H1 (cell line): ENCODE measurements around the gene ESYT2. TPM values are rescaled to one million over a fixed set of nuclear protein-coding genes. Genes with fewer than 3 reads are reported as not detected.

Experiments
- BRCA1 ChIP-seq: IDR thresholded peaks from 2 replicates; pipeline ENCODE4 v1.6.1; 2012; ENCODE audit warnings: low read depth, low read length, improper control_type of control experiment
- CEBPB ChIP-seq: IDR thresholded peaks from 2 replicates; pipeline ENCODE4 v1.6.1; 2012; ENCODE audit warnings: low read depth, low read length
- FOSL1 ChIP-seq: IDR thresholded peaks from 2 replicates; pipeline ENCODE4 v1.6.1; 2011; ENCODE audit warnings: mild to moderate bottlenecking, low read depth, low read length, moderate library complexity; ENCODE audit not compliant: insufficient read depth
- JUND ChIP-seq: IDR thresholded peaks from 2 replicates; pipeline ENCODE4 v1.6.1; 2011; ENCODE audit warnings: mild to moderate bottlenecking, improper control_type of control experiment, low read length
- KDM1A ChIP-seq: fragments of 200-600, 300-600 bp; sonication (generic); IDR thresholded peaks from 2 replicates; pipeline ENCODE4 v1.7.1; 2016; ENCODE audit warnings: mild to moderate bottlenecking, low read length, borderline replicate concordance
- KDM5A ChIP-seq: fragments of 200-600 bp; IDR thresholded peaks from 2 replicates; pipeline ENCODE4 v1.7.1; 2012; ENCODE audit warnings: mild to moderate bottlenecking, low read length, inconsistent platforms, mixed read lengths
- PHF8 ChIP-seq: fragments of 200-600 bp; sonication (generic); conservative IDR thresholded peaks from 2 replicates; pipeline ENCODE4 v1.7.1; 2012; ENCODE audit warnings: low read depth, mild to moderate bottlenecking, inconsistent platforms, low read length, moderate library complexity
- POLR2A ChIP-seq, 2 experiments: IDR thresholded peaks; 1 replicate in 1 of 2; 2 replicates in 1 of 2; pipeline ENCODE4 v1.6.1; 2011; ENCODE audit warnings: low read depth in 2 of 2, low read length in 2 of 2, mild to moderate bottlenecking in 2 of 2; ENCODE audit errors: control extremely low read depth in 1 of 2
- RAD21 ChIP-seq, 2 experiments: IDR thresholded peaks in 1 of 2; conservative IDR thresholded peaks in 1 of 2; 2 replicates each; pipeline ENCODE4 v1.6.1; 2011; ENCODE audit warnings: low read depth in 2 of 2, low read length in 2 of 2, improper control_type of control experiment in 1 of 2, inconsistent platforms in 1 of 2, mild to moderate bottlenecking in 1 of 2, moderate library complexity in 1 of 2
- SIRT6 ChIP-seq: IDR thresholded peaks from one replicate; pipeline ENCODE4 v1.7.1; 2012; ENCODE audit warnings: low read length, inconsistent platforms
- TAF1 ChIP-seq: IDR thresholded peaks from 2 replicates; pipeline ENCODE4 v1.6.1; 2011; ENCODE audit warnings: mild to moderate bottlenecking, low read depth, low read length
- polyA plus RNA-seq, 7 experiments: library from polyadenylated mRNA; depleted of rRNA in 3 of 7; stranded (reverse) in 5 of 7; unstranded in 2 of 7; fragments of >200 nt in 5 of 7; fragments of 200-250 nt in 2 of 7; gene quantifications; 1 replicate in 5 of 7; 2 replicates in 1 of 7; 4 replicates in 1 of 7; pipeline versions ENCODE4 v1.2.1 to v1.2.3, GENCODE V29; 2011 to 2013; ENCODE audit warnings: missing spikeins in 2 of 7, mixed read lengths in 2 of 7
- total RNA-seq: library from RNA; stranded (reverse); fragmentation: NEBNext Ultra II Directional; extraction: Animal tissue kit (Norgen Biotek cat#: 25700); gene quantifications from 2 replicates; pipeline ENCODE4 v1.2.1, GENCODE V29; 2021

The ESYT2 gene
- total and polyA plus RNA-seq, 2 of the 8 experiments (the other 6 are each of a cell fraction or from before 2014, with no cell fraction given) = 27.0 to 37.5 TPM

GRCh38 chr7:158829342-158830210, at the start of gene ESYT2 (continued):
- peak; percentile 80; the same call in 1 of the 2 replicates for TF ChIP-seq JUND
- TF ChIP-seq FOSL1 = no peak
- TF ChIP-seq SIRT6 = no peak
- TF ChIP-seq TAF1 = peak; percentile 7; the same call in 1 of the 2 replicates
- TF ChIP-seq BRCA1 = no peak
- peak; percentile 86 for TF ChIP-seq PHF8
- no peak for TF ChIP-seq CEBPB
- TF ChIP-seq KDM5A = no peak
- peak in 1 of 2 experiments; percentile 24; a peak in 2 of 4 replicates for TF ChIP-seq RAD21 (IDR thresholded peaks at IDR 0.05 in 1 of 2, conservative IDR thresholded peaks at IDR 0.05 in 1 of 2; ENCODE audit: low read depth in 2 of 2, low read length in 2 of 2)
- peak in 1 of 2 experiments; percentile 59; a peak in 2 of 3 replicates for TF ChIP-seq POLR2A (IDR thresholded peaks at IDR 0.05; ENCODE audit: control extremely low read depth in 1 of 2, low read depth in 2 of 2, low read length in 2 of 2)
- 0 out of 2 replicates have a peak, but pooled peaks have one; percentile 20 for TF ChIP-seq KDM1A
